Type B pancreatic cell (in vitro differentiated cells): ENCODE data around the gene DHX36. TPM values are rescaled to one million over a fixed set of nuclear protein-coding genes. Genes with fewer than 3 reads are reported as not detected.

Experiments used
- DNase-seq: peaks from one replicate; pipeline ENCODE4 v3.0.0; 2021; ENCODE audit warnings: mixed read lengths; ENCODE audit not compliant: unreplicated experiment; ENCODE audit errors: extremely low spot score
- H3K27ac Mint-ChIP-seq: 2 replicates; pipeline ENCODE4 v1.8.0; 2021; ENCODE audit warnings: mild to moderate bottlenecking, mixed read lengths
- H3K27me3 Mint-ChIP-seq: 2 replicates; pipeline ENCODE4 v1.8.0; 2021; ENCODE audit warnings: mixed read lengths
- H3K36me3 Mint-ChIP-seq: 2 replicates; pipeline ENCODE4 v1.8.0; 2021; ENCODE audit warnings: mixed read lengths
- H3K4me1 Mint-ChIP-seq: one replicate; pipeline ENCODE4 v1.8.0; 2021; ENCODE audit warnings: mixed read lengths; ENCODE audit not compliant: unreplicated experiment
- H3K4me3 Mint-ChIP-seq: 2 replicates; pipeline ENCODE4 v1.8.0; 2021; ENCODE audit warnings: mild to moderate bottlenecking, mixed read lengths
- H3K9me3 Mint-ChIP-seq: 2 replicates; pipeline ENCODE4 v1.8.0; 2021; ENCODE audit warnings: mixed read lengths
- CTCF ChIP-seq: fragments of 200-600 bp; sonication (generic); conservative IDR thresholded peaks from 2 replicates; pipeline ENCODE4 v1.5.0; 2021; ENCODE audit warnings: antibody characterized with exemption, mild to moderate bottlenecking
- total RNA-seq: library from RNA; stranded (reverse); gene quantifications from 2 replicates; pipeline ENCODE4 v1.2.1, GENCODE V29; 2021; ENCODE audit warnings: low replicate concordance

The DHX36 gene
- total RNA-seq, 1 donor from 2014 or later, result 85.6 TPM

DNA sequence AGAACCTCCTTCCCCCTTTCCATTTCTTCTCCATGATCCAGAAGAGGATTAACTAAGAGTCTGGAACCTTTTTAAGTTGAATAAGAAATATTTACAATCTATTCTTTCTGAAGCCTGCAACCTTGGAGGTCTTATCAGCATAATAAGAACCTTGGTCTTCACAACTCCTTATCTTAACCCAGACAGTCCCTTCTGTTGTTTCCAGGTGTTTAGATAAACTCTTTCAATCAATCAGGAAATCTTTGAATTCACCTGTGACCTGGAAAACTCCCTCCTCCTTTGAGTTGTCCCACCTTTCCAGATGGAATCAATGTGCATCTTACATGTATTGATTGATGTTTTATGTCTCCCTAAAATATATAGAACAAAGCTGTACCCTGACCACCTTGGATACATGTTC is 3.6 kb upstream of the DHX36 start:
- Mint-ChIP-seq H3K9me3 (no peaks in the 10 kb centered on the region), H3K36me3 (no peaks in the 10 kb centered on the region), H3K27me3 (peaks cover 4% of the 10 kb centered on the region), H3K4me3 (no peak overlapping the region), H3K4me1 (peaks cover 4% of the 10 kb centered on the region), H3K27ac (no peak overlapping the region)
- TF ChIP-seq CTCF, result no peak
- no peak for DNase-seq

DNA sequence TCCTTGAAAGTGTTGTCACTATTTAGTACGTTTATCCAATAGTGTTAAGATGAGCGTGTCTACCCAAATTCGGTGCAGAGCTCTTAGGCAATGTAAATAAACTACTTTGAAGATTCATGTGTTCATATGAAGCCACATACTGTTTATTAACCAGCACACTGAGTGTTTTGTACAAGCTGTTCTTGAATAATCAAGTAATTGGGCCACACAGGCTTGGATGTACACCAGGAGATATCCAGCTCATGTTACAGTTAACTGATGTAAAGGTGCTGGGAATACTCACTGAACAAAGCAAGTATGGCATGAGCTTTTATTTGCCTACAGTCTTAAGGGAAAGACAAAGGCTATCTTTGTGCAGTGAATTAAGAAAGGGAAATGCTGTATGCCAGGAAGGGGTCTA is 632 bp upstream of the DHX36 start:
- Mint-ChIP-seq H3K4me3 (peak overlapping the region; percentile 96), H3K27ac (peak overlapping the region; percentile 97), H3K27me3 (peaks cover 4% of the 10 kb centered on the region), H3K4me1 (peaks cover 14% of the 10 kb centered on the region), H3K9me3 (no peaks in the 10 kb centered on the region), H3K36me3 (peaks cover 8% of the 10 kb centered on the region)
- no peak for DNase-seq
- TF ChIP-seq CTCF, result no peak

GRCh38 chr3:154316974-154317767 is 7.1 kb downstream of the DHX36 start:
- no peaks in the 10 kb centered on the region for H3K9me3 Mint-ChIP-seq
- H3K4me1 Mint-ChIP-seq, result peaks cover 13% of the 10 kb centered on the region
- TF ChIP-seq CTCF, result no peak
- no peak for DNase-seq
- H3K27me3 Mint-ChIP-seq, result no peaks in the 10 kb centered on the region
- peaks cover 26% of the 10 kb centered on the region for H3K36me3 Mint-ChIP-seq
- no peak overlapping the region for H3K27ac Mint-ChIP-seq
- H3K4me3 Mint-ChIP-seq, result no peak overlapping the region

DNA sequence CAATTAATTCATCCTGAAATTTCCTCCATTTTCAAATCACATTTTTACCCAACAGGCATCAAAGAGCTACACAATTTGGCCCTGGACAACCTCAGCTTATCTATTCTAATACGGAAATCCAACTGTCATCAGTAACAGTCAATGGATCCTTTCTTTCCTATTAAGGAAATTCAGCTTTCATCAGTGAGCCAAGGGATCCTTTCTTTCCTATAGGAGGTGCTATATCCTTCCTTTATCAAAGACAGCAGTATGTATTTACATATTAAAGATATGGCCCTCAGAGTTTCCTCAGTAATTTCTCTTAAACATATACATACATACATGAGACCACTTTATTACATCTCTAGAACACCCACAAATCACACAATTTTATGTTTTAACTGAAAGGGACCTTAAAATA is 10.1 kb downstream of the DHX36 start:
- H3K36me3 Mint-ChIP-seq, result peaks cover 24% of the 10 kb centered on the region
- peaks cover 8% of the 10 kb centered on the region for H3K4me1 Mint-ChIP-seq
- no peaks in the 10 kb centered on the region for H3K9me3 Mint-ChIP-seq
- no peaks in the 10 kb centered on the region for H3K27me3 Mint-ChIP-seq
- DNase-seq, result no peak
- H3K4me3 Mint-ChIP-seq, result no peak overlapping the region
- no peak overlapping the region for H3K27ac Mint-ChIP-seq
- no peak for TF ChIP-seq CTCF

DNA sequence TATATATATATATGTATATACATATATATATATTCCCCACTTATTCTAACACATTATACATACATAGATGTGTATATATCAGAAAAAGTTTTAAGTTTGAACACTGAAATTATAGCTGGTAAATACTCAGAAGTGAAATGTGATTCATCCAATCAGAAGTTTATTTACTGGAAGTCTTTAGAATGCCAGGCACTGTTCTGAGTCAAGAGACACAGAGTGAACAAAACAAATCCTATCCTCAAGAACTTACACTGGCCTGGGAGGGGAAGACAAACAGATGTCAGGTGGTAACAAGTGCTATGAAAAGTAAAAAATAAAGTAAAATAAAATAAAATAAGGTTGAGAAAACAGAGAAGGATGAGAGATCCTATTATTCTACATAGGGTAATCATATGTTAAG is 13.4 kb downstream of the DHX36 start:
- DNase-seq, result no peak
- Mint-ChIP-seq H3K36me3 (peaks cover 35% of the 10 kb centered on the region), H3K4me1 (no peaks in the 10 kb centered on the region), H3K27ac (no peak overlapping the region), H3K27me3 (no peaks in the 10 kb centered on the region), H3K4me3 (no peak overlapping the region), H3K9me3 (no peaks in the 10 kb centered on the region)
- TF ChIP-seq CTCF, result no peak
